ENCODE results near the gene IQSEC1. TPM values are rescaled to one million over a fixed set of nuclear protein-coding genes. Genes with fewer than 3 reads are reported as not detected.

The IQSEC1 gene
- total RNA-seq, 1 experiment from 2014 or later = 13.3 TPM

DNA sequence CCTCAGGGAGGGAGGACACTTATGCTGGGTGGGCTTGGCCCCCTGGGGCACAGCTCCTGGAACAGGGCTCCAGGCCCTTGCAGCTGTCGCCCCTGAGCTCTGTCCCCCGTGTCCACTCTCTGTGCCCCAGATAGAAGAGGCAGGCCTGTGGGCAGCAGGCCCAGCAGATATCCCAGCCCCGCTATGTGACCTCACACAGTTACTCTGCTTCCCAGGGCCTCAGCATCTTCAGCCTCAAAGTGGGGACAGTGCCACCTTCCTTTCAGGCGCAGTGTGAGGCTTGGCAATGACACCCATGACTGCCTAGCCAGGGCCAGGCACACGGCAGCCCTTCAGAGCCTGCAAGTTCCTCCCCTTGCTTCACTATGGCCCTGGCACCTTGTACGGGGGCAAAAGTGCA lies 98.4 kb downstream of the IQSEC1 start:
- CTCF ChIA-PET = no interaction called here

DNA sequence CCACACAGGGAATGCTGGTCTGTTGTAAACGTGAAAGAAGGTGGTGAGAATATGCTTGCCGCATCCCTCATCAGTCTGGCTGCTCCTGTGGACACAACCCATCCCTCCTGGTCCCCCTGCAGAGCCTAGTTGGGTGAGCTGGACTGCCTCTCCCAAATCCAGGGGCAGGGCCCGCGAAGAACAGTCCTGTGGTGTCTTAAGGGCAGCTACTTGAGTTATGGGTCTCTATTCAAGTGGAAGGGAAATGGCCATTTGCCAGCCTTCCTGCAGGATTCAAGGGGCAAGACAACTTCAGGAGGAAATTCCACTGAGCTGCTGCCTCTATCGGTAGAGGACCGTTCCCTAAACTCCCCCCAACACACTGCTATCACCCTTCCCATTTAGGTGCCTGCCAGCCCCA lies 98.9 kb downstream of the IQSEC1 start:
- DNase-seq = no peak
- no peak overlapping the region for H3K27ac Mint-ChIP-seq (ENCODE audit: unreplicated experiment)
- no peaks in the 10 kb centered on the region for H3K4me1 Mint-ChIP-seq (ENCODE audit: low read depth, unreplicated experiment)
- peaks cover 3% of the 10 kb centered on the region for H3K36me3 Mint-ChIP-seq (ENCODE audit: insufficient read depth, unreplicated experiment)
- no TSS peak for BruUV-seq (replicated peaks)
- TF ChIP-seq, protein P1, sequence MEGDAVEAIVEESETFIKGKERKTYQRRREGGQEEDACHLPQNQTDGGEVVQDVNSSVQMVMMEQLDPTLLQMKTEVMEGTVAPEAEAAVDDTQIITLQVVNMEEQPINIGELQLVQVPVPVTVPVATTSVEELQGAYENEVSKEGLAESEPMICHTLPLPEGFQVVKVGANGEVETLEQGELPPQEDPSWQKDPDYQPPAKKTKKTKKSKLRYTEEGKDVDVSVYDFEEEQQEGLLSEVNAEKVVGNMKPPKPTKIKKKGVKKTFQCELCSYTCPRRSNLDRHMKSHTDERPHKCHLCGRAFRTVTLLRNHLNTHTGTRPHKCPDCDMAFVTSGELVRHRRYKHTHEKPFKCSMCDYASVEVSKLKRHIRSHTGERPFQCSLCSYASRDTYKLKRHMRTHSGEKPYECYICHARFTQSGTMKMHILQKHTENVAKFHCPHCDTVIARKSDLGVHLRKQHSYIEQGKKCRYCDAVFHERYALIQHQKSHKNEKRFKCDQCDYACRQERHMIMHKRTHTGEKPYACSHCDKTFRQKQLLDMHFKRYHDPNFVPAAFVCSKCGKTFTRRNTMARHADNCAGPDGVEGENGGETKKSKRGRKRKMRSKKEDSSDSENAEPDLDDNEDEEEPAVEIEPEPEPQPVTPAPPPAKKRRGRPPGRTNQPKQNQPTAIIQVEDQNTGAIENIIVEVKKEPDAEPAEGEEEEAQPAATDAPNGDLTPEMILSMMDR (IDR thresholded peaks at IDR 0.05; ENCODE audit: unreplicated experiment) = no peak
- no peaks in the 10 kb centered on the region for H3K9me3 Mint-ChIP-seq (ENCODE audit: low read depth, unreplicated experiment)
- intact Hi-C loops (cut with micrococcal nuclease; ENCODE audit: unreplicated experiment) = no loop called here
- peaks cover 31% of the 10 kb centered on the region for H3K27me3 Mint-ChIP-seq (ENCODE audit: unreplicated experiment)
- no peak overlapping the region for H3K4me3 Mint-ChIP-seq (ENCODE audit: low read depth, unreplicated experiment)
- CTCF ChIA-PET = no interaction called here

More for the DNA sequence above, 98.4 kb downstream of the IQSEC1 start:
- no peak for DNase-seq
- H3K4me3 Mint-ChIP-seq (ENCODE audit: low read depth, unreplicated experiment) = no peak overlapping the region
- peaks cover 3% of the 10 kb centered on the region for H3K36me3 Mint-ChIP-seq (ENCODE audit: insufficient read depth, unreplicated experiment)
- BruUV-seq (replicated peaks) = no TSS peak
- TF ChIP-seq, protein P1 (IDR thresholded peaks at IDR 0.05; ENCODE audit: unreplicated experiment) = no peak
- H3K4me1 Mint-ChIP-seq (ENCODE audit: low read depth, unreplicated experiment) = no peaks in the 10 kb centered on the region
- intact Hi-C loops (cut with micrococcal nuclease; ENCODE audit: unreplicated experiment) = no loop called here
- peaks cover 26% of the 10 kb centered on the region for H3K27me3 Mint-ChIP-seq (ENCODE audit: unreplicated experiment)
- no peak overlapping the region for H3K27ac Mint-ChIP-seq (ENCODE audit: unreplicated experiment)
- H3K9me3 Mint-ChIP-seq (ENCODE audit: low read depth, unreplicated experiment) = no peaks in the 10 kb centered on the region

DNA sequence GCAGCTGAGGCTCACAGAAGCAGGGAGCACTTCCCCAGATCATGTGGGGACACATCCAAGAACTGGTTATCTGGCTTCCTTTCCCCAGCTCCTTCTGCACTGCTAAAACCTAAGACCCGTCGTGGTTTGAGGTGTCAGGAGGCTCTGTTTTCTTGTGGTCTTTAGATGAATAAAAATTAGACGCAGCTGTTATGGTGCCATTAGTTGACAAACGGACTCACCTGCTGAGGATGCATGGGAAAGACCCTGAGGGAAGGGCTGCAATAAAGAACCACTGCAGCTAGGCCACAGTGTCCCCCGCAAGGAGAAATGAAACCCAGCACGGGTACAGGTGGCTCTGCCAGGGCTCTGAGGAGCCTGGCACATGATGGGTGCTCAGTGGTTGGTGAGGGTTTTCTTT lies 99.4 kb downstream of the IQSEC1 start:
- DNase-seq = no peak
- TF ChIP-seq, protein P1 (IDR thresholded peaks at IDR 0.05; ENCODE audit: unreplicated experiment) = no peak
- CTCF ChIA-PET = no interaction called here
- Mint-ChIP-seq H3K36me3 (ENCODE audit: insufficient read depth, unreplicated experiment) (peaks cover 3% of the 10 kb centered on the region), H3K4me3 (ENCODE audit: low read depth, unreplicated experiment) (no peak overlapping the region), H3K4me1 (ENCODE audit: low read depth, unreplicated experiment) (no peaks in the 10 kb centered on the region), H3K9me3 (ENCODE audit: low read depth, unreplicated experiment) (no peaks in the 10 kb centered on the region), H3K27me3 (ENCODE audit: unreplicated experiment) (peaks cover 36% of the 10 kb centered on the region), H3K27ac (ENCODE audit: unreplicated experiment) (no peak overlapping the region)
- intact Hi-C loops (cut with micrococcal nuclease; ENCODE audit: unreplicated experiment) = no loop called here
- BruUV-seq (replicated peaks) = no TSS peak

DNA sequence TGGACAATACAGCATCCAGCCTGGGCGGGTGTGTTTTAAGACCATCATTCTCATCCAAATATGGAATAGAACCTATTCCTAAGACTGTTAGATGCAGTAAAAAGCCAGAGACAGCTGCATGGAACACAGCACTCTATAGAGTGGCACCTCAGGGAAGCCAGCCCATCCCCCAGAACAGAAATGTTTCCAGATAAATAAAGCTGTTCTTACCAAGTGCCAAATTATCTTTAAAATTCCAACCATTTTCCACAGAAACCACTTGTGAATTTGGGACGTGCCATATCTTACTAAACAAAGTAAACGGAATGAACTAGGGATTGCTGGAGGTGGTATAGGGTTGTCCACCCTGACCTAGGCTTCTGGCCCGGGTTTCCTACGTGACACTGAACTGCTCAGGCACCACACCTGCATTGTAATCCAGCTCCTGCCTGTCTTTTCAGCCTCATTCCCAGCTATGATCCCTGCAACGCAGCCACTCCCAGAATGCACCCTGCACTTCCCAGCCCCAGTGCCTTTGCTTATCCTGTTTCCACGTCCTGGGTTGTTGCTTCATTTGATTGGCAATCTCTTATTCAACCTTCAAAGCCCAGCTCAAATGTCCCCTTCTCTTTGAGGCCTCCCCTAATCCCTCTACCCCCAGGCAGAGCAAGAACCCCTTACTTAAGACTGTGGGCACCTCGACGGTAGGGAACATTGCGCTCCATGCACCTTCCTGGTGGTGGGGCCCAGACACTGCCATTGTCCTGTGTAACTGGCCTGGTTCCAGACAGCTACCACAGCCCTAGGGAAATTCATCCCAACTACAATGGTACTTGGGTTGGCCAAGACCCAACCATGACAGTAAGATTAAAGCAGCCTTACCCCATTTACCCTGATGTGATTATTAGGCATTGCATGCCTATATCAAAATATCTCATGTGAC lies 100.2 kb downstream of the IQSEC1 start:
- no peak overlapping the region for H3K27ac Mint-ChIP-seq (ENCODE audit: unreplicated experiment)
- H3K4me3 Mint-ChIP-seq (ENCODE audit: low read depth, unreplicated experiment) = no peak overlapping the region
- H3K36me3 Mint-ChIP-seq (ENCODE audit: insufficient read depth, unreplicated experiment) = peaks cover 3% of the 10 kb centered on the region
- CTCF ChIA-PET = no interaction called here
- TF ChIP-seq, protein P1 (IDR thresholded peaks at IDR 0.05; ENCODE audit: unreplicated experiment) = no peak
- no TSS peak for BruUV-seq (replicated peaks)
- no peaks in the 10 kb centered on the region for H3K9me3 Mint-ChIP-seq (ENCODE audit: low read depth, unreplicated experiment)
- intact Hi-C loops (cut with micrococcal nuclease; ENCODE audit: unreplicated experiment) = no loop called here
- H3K4me1 Mint-ChIP-seq (ENCODE audit: low read depth, unreplicated experiment) = no peaks in the 10 kb centered on the region
- DNase-seq = no peak
- H3K27me3 Mint-ChIP-seq (ENCODE audit: unreplicated experiment) = peaks cover 38% of the 10 kb centered on the region
